Measurements from ENCODE around the gene DISP3. TPM values are rescaled to one million over a fixed set of nuclear protein-coding genes. Genes with fewer than 3 reads are reported as not detected.

The DISP3 gene
- total RNA-seq, 1 donor from 2014 or later, result not detected

DNA sequence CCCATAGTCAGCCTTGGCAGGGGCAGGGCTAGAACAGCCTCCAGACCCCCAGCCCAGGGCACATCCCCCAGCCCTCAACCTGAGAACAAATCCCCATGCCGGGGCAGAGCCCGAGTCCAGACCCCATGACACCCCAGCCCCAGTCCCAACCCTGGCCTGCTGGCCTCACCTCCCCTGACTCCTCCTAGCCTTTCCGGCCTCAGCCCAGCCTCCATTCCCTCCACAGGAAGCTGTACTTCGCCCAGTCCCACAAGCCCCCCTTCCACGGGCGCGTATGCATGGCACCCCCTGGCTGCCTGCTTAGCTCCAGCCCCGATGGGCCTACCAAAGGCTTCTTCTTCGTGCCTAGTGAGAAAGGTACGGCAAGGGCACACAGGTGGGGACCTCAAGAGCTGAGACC is 50.4 kb downstream of the DISP3 start:
- TF ChIP-seq, protein P1, sequence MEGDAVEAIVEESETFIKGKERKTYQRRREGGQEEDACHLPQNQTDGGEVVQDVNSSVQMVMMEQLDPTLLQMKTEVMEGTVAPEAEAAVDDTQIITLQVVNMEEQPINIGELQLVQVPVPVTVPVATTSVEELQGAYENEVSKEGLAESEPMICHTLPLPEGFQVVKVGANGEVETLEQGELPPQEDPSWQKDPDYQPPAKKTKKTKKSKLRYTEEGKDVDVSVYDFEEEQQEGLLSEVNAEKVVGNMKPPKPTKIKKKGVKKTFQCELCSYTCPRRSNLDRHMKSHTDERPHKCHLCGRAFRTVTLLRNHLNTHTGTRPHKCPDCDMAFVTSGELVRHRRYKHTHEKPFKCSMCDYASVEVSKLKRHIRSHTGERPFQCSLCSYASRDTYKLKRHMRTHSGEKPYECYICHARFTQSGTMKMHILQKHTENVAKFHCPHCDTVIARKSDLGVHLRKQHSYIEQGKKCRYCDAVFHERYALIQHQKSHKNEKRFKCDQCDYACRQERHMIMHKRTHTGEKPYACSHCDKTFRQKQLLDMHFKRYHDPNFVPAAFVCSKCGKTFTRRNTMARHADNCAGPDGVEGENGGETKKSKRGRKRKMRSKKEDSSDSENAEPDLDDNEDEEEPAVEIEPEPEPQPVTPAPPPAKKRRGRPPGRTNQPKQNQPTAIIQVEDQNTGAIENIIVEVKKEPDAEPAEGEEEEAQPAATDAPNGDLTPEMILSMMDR (IDR thresholded peaks at IDR 0.05; ENCODE audit: insufficient read depth, low read length, severe bottlenecking), result no peak
- Histone ChIP-seq H3K4me3 (ENCODE audit: low read depth, low read length) (no peak overlapping the region), H3K36me3 (ENCODE audit: control insufficient read depth, insufficient read depth, low read length) (no peaks in the 10 kb centered on the region), H3K27me3 (ENCODE audit: control insufficient read depth, insufficient read depth, low read length) (no peaks in the 10 kb centered on the region)
- no peak for FAIRE-seq
- DNase-seq (ENCODE audit: low read depth), result no peak

DNA sequence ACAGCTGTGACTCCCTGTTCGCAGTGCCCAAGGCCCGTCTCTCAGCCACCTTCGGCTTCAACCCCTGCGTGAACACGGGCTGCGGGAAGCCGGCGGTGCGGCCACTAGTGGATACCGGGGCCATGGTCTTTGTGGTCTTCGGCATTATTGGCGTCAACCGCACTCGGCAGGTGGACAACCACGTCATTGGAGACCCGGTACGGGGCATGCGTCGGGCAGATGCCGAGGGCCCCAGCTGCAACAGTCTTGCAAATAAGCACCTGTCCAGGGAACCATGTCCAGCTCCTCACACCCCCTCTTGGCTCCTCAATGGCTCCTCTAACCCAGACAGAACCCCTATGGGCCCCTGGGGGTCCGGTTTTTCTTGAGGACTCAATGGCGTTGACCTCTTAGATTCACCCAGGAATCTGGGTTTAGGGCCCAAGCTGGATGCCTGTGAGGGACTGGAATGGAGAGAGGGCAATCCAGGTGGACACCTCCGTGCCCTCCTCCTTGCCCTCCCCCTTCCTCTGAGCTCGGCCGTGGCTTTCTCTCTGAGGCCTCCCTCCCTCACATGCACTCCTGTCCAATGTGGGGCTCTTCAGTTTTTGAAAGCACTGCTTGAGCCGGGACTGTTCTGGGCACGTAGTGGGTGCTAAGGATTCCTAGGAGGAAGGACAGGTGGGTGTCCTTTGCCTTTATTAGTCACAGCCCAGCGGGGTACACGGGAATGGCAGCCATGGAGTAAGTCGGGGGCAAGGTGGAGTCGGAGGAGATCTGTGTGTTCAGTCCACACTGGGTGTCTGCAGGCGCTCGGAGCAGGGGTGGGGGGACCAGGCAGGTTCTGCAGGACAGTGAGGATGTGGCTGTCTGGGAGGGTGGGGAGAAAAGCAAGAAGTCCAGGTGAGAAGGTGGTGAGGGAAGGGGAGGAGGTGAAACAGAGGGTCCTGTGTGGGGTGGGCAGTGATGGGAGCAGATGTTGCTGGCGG is 51.1 kb downstream of the DISP3 start:
- no peaks in the 10 kb centered on the region for H3K27me3 ChIP-seq (ENCODE audit: control insufficient read depth, insufficient read depth, low read length)
- no peak for DNase-seq (ENCODE audit: low read depth)
- no peak for FAIRE-seq
- H3K4me3 ChIP-seq (ENCODE audit: low read depth, low read length), result no peak overlapping the region
- H3K36me3 ChIP-seq (ENCODE audit: control insufficient read depth, insufficient read depth, low read length), result no peaks in the 10 kb centered on the region
- TF ChIP-seq, protein P1 (IDR thresholded peaks at IDR 0.05; ENCODE audit: insufficient read depth, low read length, severe bottlenecking), result no peak

DNA sequence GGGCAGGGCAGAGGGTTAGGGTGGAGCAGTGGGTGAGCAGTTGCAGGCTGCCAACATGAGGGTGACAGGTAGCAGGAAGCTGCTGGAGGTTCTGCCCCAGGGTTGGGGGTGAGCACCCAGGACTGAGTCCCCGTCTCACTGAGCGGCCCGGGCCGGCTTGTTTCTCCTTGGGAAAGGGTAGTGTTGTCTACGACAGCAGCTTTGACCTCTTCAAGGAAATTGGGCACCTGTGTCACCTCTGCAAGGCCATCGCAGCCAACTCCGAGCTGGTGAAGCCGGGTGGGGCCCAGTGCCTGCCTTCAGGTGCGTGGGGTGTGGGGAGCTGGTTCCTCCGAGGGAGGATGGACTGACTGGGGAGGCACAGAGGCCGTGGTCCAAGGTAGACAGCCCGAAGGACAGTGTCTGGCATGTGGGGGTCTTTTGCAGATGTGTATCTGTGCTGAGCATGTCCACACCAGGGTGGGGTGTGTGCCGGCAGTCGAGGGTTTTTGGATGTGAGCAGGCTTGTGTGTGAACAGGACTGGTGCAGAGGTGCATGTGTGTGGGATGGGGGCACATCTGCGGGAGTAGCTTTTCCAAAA is 51.9 kb downstream of the DISP3 start:
- Histone ChIP-seq H3K4me3 (ENCODE audit: low read depth, low read length) (no peak overlapping the region), H3K36me3 (ENCODE audit: control insufficient read depth, insufficient read depth, low read length) (no peaks in the 10 kb centered on the region), H3K27me3 (ENCODE audit: control insufficient read depth, insufficient read depth, low read length) (no peaks in the 10 kb centered on the region)
- TF ChIP-seq, protein P1 (IDR thresholded peaks at IDR 0.05; ENCODE audit: insufficient read depth, low read length, severe bottlenecking), result no peak
- DNase-seq (ENCODE audit: low read depth) (no peak), FAIRE-seq (no peak)

DNA sequence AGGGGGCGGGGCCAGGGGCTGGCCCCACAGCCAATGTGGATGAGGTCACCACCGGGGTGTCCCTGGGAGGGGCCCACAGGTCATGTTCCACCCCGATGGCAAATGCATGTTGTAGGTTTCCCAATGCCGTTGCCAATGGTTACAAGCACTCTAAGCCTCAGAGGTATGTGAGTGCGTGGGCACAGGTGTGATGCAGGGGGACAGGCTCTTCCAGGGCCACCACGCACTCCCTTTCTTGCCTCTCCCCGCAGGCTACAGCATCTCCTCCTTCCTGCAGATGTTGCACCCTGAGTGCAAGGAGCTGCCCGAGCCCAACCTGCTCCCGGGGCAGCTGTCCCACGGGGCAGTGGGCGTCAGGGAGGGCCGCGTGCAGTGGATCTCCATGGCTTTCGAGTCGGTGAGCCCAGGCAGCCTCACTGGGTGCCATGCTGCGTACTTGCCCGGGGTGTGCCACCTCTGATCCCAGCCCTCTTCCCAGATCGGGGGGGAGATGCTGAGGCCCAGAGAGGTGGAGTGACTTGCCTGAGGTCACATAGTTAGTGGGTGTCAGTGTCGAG is 52.4 kb downstream of the DISP3 start:
- DNase-seq (ENCODE audit: low read depth) (peak; percentile 88), FAIRE-seq (peak; percentile 62)
- H3K4me3 ChIP-seq (ENCODE audit: low read depth, low read length), result no peak overlapping the region
- TF ChIP-seq, protein P1 (IDR thresholded peaks at IDR 0.05; ENCODE audit: insufficient read depth, low read length, severe bottlenecking), result no peak
- no peaks in the 10 kb centered on the region for H3K27me3 ChIP-seq (ENCODE audit: control insufficient read depth, insufficient read depth, low read length)
- no peaks in the 10 kb centered on the region for H3K36me3 ChIP-seq (ENCODE audit: control insufficient read depth, insufficient read depth, low read length)

DNA sequence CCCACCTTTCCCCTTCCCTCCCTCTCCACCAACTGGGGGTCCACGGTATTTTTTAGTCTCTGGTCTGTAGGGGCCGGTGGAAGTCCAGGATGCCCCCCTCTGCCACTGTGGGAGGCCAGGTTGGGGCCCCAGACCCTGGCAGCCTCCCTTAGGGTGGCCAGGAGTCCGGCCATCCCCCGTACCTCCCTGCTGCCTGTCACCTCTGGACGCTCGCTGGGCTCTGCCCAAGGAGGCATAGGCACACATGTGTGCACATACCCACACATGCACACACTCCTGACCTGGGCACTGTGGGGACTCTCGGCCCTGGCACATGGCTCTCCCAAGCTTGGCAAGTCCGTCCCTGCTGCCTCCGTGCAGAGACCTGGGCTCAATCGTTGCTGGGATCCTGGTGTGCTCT is 53.0 kb downstream of the DISP3 start:
- TF ChIP-seq, protein P1 (IDR thresholded peaks at IDR 0.05; ENCODE audit: insufficient read depth, low read length, severe bottlenecking), result no peak
- H3K27me3 ChIP-seq (ENCODE audit: control insufficient read depth, insufficient read depth, low read length), result no peaks in the 10 kb centered on the region
- DNase-seq (ENCODE audit: low read depth), result no peak

More for the DNA sequence above, 53.0 kb downstream of the DISP3 start:
- Histone ChIP-seq H3K36me3 (ENCODE audit: control insufficient read depth, insufficient read depth, low read length) (no peaks in the 10 kb centered on the region), H3K4me3 (ENCODE audit: low read depth, low read length) (no peak overlapping the region)
- no peak for FAIRE-seq

All from bronchial epithelial cell (primary cell).